Measurements from ENCODE around the gene CORO7.
A peak's percentile ranks its signal among the peaks of the same experiment; 100 is the strongest.

The CORO7 gene

DNA sequence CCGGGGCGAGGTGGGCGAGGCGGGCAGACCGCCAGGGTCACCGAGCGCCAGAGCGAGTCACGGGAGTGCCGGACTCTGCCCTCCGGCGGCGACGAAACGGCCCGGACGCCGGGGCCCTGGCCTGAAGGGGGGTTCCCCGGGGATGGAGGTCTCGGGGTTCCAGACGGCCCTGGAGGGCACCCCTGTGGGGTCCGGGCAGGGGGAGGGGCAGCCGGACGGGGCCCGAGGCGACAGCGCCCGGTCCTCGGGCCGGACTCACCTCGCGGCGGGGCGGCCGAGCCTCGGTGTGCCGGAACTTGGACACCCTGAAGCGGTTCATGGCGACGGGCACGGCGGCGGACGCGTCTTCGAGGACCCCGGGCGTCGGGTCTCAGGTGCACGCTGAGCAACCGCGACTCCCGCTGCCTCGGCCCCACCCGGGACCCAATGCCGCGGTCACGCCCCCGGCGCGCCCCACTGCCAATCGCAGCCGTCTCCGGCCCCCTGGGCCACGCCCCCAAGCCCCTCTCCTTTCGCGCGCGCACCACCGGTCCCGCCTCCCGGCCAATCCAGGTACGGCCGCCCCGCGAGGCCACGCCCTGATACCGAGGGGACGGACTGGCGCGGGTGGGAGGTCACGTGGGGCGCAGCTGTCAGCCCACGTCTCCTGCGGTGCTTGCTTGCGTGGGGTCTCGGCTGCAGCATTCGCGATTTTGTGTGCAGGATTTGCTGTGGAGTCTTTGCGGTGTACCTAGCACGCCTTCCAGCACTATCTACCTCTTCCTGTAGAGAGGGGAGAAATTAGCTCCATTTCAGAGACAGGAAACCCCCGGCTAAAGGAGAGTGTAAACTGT, at the start of gene CORO7:
Gene CORO7, minus strand, starts transcription at position 397 of the 833 bp plus-strand sequence. Its CDS starts 78 bp downstream, at position 319.
- peak; percentile 99 for DNase-seq

DNA sequence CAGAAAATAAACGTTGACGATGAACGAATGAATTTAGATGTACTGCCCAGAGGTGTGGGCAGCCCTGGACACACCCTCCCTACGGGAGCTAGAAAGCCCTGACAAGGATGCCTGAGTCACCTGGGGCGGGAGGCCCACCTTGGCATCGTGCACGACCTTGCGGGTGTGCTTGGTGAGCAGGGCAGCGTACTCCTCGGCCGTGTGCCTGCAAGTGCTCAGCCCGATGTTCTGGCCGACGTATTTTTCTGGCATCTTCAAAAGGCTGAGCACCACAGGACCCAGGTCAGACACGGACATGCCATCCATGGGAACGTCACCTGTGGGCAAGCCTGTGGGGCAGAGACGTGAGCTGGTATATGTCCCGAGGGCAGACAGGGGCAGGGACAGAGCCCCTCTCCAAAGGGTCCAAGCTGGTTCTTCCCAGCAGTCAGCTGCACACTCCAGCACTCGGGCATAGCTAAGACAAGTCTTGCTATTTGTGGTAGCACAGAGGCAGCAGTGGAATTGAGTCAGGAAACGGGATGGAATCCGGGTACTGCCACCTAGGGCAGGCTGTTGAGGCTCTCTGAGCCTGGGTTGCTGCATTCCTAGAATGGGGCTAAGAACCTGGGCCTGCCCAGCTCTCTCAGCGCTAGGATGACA, 47.2 kb upstream of the CORO7 start:
- DNase-seq: no peak

DNA sequence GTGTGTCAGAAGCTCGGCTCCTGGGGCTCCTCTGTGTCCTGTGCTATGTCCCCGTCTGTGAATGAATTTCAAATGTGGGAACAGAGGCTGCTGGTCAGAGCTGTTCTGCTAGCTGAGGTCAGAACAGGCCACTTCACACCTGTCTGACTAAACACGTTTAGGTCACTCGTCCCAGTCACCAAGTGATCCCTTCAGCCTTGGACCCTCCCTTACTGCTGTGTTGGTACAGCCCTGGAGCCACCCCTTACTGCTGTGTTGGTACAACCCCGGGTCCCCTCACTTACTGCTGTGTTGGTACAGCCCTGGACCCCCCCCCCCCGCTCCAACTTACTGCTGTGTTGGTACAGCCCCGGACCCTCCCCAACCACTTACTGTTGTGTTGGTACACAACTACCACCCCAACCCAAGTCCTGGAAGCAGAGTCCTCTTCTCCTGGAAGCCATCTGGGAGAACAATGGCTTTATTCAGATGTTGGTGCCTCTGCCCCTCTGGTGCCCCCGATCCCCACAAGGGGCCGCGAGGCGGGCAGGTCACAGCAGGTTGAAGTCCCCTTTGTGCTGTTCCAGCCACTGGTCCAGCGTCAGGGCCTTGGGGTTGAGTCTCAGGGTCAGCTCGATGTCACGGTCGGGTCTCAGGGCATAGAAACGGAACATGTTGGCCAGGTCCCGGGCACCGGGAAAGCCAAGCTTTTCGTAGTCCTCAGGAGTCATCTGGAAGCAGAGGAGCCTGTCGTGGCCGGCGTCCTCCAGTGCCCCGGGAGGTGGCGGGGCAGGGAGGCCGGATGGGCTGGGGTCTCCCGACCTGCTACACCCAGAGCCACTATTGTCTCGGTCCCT, 45.1 kb upstream of the CORO7 start:
- DNase-seq: no peak

DNA sequence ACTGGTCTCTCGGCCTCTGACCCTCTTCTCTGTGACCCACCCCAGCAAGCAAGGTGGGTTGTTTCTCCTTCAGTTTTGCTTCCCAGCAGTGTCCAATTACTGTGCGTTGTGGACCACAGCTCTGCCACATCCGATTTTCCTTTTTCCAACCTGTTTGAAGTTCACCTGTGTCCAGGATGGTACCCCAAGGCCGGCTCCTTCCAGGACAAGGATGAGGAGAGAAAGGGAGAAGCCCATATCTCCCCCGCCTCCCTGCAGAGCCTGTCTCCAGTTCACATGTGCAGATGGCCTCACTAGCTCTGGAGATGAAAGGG, 44.5 kb upstream of the CORO7 start:
- no peak for DNase-seq

DNA sequence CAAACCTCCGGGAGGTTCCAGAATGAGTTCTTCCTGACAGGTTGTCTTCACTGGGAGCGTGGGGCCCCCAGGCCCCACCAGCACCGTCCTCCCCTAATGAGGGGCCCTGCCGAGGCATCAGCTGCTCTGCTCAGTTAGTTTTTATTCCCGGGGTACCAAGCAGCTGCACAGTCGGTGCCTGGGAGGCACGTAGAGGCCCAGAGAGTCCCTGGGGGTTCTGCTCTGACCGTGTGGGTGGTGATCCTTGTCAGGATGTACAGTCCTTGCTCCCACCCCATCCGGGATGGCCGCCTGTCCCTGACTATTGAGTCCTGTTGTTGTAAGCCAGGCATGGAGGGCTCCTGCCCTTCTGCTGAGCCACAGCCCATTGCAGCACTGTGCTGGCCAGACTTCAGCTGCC, 39.6 kb upstream of the CORO7 start:
- DNase-seq: no peak

DNA sequence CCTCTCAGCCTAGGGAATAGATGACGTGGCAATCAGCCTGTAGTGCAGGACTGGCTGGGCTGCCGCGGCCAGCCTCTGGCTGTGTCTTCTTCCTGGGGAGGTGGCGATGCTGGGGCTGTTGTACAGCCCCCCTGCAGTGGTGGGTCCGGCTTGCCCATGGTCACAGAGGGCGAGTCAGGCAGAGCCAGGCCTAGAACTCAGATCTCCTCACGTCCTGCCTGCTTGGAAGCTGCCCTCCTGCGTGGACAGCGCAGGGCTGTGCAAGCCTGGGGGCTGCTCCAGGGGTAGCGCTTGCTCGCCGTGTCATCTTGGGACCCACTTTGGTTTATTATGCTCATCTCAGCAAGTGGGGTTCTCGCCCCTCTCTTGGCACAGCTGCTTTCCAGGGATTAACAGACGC, 38.7 kb upstream of the CORO7 start:
- no peak for DNase-seq

DNA sequence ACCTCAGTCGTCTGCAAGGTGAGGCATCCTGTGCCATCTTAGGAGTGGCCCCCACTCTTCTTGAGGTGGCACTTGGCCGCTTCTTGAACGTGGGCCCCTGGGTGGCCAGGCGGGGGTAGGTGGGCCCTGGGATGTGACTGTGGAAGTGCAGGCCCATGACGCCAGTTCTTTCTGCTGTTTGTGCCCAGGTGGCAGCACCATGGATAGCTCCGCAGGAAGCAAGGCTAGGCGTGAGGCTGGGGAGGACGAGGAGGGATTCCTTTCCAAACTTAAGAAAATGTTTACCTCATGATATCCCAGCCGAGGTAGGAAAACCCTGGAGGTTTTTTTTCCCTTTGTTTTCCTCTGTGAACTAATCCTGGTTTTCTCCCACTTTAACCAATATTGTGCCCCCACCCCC, 38.2 kb upstream of the CORO7 start:
- no peak for DNase-seq

DNA sequence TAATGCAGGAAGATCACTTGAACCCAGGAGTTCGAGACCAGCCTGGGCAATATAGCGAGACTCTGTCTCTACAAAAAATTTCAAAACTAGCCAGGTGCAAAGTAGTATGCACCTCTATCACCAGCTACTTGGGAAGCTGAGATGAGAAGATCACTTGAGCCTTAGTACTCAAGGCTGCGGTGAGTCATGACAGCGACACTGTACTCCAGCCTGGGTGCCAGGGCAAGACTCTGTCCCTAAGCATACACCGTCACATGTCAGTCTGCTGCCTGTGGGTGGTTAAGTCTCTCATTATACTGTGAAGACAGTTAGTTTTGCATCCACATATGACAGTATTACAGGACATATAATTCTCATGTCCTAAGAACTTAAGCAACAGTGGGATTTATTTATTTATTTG, 36.3 kb upstream of the CORO7 start:
- DNase-seq: no peak

DNA sequence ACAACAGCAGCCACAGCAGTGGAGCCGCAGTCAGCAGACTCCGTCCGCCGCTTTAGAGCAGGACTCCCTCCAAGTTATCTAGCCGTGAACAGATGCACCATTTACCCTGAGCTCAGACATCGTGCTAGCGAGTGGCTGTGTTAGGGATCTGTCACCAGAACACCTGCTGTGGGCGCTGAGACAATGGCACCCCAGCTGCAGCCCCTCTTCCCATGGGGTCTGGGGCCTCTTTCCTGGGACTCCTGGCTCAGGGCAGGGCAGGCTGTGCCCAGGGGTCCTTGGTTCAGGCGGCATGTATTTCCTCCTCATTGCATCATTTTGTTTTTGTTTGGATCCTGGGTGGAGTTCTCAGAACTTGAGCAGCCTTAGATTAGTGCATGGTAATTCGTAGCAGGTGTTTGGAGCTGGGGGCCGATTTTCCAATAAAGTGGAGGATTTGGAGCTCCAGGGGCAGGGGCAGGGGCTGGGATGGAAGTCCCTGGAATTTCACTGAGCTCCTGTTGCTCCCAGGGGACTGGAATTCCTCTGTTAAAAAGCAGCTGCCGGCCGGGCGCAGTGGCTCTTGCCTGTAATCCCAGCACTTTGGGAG, 34.6 kb upstream of the CORO7 start:
- DNase-seq: no peak

DNA sequence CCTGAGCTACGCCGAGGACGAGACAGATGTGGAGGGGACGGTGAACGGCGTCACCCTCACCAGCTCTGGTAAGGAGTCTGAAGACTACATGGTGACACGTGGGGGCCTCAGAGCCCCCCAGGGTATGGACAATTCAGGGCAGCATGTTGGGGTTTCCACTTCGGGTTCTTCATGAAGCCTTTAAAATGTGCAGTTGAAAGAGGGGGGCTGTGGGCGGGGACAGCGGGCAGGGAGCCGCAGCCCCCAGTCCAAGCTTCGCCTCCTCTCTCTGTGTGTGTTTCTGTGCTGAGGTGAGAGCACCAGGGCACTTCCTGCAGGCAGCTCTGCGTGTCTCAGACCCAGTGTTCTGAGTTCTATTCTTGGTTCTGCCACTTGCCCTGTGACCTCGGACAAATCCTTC, 34.0 kb upstream of the CORO7 start:
- no peak for DNase-seq

DNA sequence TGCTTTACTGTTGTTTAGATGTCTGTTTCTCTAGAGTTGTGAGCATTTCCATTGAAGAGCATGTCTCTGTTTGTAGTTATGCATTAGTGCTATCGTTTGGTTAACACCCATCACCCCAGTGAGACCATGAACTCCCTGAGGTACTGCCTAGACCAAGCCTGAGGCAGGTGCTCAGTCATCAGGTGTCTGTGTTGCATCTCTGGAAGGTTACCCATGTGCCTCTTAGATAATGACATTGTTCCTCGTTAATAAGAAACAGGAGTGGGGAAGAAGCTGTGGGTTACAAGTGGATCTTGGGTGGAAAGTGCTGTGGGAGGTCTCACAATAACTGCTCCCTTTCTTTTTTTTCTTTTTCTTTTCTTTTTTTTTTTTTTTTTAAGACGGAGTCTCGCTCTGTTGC, 27.6 kb upstream of the CORO7 start:
- DNase-seq: no peak

DNA sequence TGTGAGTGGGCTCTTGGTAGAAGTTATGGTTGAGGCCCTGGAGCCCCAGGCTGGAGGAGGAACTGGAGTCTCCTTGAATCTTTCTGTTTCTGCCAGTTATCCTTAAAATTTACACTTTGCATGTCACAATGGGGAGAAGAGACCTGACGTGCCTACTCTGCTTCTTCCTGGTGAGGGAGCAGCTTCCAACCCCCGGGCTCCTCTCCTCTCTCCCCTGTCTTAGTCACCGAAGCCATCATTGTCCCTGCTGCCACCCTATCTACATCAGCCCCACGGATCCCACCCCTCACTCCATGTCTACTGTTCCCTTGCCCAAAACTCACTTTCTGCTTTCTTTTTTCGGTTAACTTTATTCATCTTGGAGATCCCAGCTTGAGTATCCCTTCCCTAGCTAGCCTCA, 26.9 kb upstream of the CORO7 start:
- DNase-seq: no peak

DNA sequence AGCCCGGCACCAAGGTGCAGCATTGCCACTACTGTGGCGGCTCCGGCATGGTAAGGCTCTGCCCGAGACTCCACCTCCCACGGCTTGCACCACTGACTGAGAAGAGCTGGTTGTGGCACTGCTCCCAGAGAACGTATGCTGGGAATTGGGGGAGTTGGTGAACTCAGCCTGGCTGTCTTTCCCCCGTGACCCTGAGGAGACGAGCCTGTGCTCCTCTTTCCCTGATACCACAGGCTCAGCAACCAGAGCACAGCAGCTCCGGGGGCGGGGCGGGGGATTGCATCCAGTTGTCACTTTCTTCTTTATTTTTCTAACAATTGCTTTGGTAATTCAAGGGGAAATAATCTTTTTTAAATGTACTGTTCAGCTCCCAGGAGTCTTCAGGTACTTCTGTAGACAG, 26.0 kb upstream of the CORO7 start:
- no peak for DNase-seq

DNA sequence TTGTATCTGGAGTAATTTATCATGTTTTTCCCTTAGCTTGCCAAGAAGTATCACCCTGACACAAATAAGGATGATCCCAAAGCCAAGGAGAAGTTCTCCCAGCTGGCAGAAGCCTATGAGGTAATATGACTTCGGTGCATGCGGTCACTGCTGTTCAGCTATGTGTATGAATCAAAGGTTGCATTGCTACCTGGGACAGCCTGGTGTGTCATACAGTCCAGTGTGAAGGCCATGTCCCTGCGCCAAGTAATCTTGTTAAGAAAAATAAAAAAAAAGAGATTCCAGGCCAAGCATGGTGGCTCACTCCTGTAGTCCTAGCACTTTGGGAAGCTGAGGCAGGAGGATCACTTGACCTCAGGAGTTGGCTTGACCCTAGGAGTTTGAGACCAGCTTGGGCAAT, 21.0 kb upstream of the CORO7 start:
- no peak for DNase-seq

DNA sequence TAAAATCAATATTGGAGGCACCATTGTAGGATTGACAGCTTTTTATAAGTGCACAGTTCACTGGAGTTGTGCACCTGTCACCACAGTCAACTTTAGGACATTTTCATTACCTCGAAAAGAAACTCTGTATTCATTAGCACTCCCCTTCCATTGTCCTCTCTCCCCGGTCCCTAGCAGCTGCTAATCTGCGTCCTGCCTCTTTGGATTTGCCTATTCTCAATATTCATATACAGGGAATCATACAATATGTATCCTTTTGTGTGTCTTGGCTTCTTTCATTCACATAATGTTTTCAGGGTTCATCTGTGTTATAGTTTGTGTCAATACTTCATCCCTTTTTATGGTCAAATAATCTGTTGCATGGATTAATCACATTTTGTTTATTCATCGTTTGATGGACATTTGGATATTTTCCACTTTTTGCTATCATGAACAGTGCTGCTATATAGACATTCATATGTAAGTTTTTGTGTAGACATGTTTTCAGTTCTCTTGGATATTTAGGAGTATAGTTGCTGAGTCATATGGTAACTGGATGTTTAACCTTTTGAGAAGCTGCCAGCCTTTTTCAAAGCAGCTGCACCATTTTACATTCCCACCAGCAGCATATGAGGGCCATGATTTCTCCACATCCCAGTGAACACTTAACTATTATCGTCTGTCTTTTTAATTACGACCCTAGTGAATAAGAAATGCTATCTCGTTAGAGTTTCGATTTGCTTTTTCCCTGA, 19.1 kb upstream of the CORO7 start:
- DNase-seq: no peak

DNA sequence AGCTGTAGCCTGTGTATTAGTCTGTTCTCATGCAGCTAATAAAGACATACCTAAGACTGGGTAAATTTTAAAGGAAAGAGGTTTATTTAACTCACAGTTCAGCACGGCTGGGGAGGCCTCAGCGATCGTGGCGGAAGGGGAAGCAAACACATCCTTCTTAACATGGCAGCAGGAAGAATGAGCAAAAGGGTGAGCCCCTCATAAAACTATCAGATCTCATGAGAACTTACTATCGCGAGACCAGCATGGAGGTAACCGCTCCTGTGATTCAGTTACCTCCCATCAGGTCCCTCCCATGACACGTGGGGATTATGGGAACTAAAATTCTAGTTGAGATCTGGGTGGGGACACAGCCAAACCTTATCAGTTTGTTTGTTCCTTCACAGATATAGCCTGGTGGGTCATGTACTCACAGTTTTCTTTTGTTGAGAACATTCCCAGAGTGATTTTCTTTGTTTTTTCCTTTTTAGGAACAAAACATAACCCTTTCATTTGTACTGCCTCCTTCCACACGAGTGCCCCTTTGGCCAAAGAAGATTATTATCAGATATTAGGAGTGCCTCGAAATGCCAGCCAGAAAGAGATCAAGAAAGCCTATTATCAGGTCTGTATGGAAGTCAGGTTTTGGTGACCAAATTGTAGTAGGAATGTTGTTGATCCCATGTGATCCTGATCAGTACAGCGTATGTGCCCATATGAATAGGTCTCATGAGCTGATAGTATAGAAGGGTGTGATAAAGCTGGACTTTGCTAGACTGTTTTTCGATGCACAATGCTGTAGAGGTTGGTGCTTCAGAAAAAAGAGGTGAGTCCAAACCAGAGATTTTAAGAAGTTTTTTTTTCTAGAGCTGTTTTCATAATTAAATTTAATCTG, 17.8 kb upstream of the CORO7 start:
- DNase-seq: no peak

DNA sequence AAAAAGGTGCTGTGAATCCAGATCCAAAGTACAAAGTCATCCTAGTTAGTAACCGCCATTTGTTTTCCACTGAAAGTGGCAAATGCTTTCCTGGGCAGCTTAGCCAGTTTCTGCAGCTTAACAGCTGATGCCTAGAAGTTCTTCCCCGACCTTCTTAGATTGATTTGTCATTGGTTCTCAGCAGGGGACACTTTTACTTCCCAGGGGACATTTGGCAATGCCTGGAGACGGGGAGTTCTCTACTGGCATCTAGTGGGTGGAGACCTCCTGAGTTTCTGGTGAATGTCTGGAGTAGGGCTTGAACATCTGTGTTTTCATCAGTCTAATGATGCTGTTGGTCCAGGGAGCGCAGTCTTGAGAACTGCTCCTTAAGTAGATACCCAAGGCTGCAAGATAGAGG, 16.8 kb upstream of the CORO7 start:
- no peak for DNase-seq

DNA sequence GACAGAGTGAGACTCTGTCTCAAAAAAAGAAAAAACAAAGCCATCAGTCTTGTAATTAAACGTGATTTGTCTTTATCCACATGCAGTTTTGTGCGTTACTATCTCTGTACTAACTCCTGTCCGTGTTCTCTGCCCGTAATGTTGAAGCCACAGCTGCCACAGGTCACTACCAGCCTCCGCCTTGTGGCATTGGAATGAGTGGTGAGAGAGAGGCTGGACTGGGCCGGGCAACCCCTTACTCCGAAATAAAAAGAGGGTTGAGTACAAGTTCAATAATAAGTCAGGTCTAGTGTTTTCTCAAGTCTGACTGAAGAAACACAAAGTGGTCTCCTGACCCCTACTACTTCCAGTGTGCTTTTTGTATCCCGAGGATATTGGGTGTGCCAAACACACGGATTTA, 14.6 kb upstream of the CORO7 start:
- no peak for DNase-seq

DNA sequence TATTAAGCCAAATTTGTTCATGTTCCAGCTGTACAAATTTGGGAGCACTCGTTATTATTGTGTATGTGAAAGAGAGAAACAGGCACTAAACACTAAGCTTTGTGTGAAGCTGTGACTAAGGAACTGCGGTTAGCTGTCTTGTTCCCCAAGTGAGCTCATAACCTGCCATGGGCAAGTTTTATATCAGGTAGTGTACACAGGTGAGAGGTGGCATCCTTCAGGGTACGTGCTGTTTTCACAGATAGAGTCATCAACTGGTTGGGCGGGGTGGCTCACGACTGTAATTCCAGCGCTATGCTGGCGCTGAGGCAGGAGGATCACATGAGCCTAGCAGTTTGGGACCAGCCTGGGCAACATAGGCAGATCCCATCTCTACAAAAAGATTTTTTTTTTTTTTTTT, 12.1 kb upstream of the CORO7 start:
- no peak for DNase-seq

DNA sequence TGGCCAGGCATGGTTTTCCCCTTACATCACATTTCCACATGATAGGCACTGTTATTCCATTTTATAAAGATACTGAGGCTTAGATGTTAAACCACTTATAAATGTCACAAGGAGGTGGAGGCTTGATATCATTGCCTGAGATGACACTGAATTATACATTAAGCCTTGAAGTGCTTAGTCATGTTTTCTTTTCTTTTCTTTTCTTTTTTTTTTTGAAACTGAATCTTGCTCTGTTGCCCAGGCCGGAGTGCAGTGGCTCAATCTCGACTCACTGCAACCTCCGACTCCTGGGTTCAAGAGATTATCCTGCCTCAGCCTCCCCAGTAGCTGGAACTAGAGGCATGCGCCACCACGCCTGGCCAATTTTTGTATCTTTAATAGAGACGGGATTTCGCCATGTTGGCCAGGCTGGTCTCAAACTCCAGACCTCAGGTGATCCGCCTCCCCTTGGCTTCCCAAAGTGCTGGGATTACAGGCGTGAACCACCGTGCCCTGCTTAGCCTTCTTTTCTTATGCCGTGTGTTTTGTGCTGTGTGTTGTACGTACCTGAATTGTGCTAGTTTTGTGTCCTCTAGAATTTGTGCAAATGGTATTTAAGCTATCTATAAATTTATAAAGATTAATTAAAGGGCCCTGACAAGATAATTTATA, 10.5 kb upstream of the CORO7 start:
- DNase-seq: no peak

DNA sequence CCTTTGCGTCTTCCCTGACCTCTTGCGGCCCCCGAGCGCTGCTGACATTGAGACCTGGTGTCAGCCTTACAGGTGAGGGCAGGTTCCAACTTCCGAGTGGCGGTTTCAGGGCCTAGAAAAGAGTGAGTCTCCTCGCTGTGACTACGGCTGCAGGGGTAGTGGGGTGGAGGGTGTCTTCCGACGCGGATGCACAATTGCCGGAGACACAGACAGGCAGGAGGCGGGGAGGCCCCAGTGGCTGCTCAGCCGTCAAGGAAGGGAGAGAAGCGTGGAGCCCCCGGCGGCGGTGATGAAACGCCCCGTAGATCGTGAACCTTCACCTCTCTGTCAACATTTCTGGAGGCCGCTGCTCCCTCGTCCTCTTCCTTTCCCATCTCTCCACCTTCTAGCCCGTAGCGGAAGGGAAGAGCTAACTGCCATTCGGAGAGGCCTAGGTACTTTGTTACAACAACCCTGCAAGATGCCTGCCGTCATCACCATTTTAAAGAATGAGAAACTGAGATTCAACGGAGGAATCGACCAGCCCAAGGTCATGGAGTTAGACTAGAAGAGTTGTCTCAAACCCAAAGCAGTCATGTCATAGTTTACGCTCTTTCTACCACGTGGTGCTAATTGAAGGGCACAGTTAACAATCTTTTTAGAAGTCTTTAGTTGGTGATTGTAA, 9.8 kb upstream of the CORO7 start:
- DNase-seq: no peak
